ENCODE data around the gene DAB2. TPM values are rescaled to one million over a fixed set of nuclear protein-coding genes. Genes with fewer than 3 reads are reported as not detected.

The DAB2 gene
- polyA plus RNA-seq, 1 donor (not counting 4 experiments of a cell fraction or from before 2014, with no cell fraction given) = 10.4 TPM

DNA sequence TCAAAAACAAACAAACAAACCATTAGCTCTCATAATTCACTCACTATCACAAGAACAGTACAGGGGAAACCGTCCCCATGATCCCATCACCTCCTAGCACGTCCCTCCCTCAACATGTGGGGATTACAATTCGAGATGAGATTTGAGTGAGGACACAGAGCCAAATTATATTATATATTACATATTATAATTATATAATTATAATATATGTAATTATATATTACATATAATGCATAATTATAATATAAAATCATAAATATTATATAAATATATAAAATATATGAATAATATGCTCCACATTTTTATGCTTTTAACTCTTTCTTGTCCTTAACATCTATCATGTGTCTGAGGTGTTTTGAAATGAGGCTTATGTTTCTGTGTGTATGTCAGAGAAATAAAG, 57.1 kb downstream of the DAB2 start:
- Histone ChIP-seq H3K27me3 (ENCODE audit: control insufficient read depth, extremely low read depth, insufficient read depth, low read length) (no peaks in the 10 kb centered on the region), H4K20me1 (ENCODE audit: control insufficient read depth, extremely low read depth, insufficient read depth, low read length) (no peaks in the 10 kb centered on the region), H3K27ac (ENCODE audit: control insufficient read depth, insufficient read depth, low read length) (no peak overlapping the region), H3K4me3 (ENCODE audit: control insufficient read depth in 2 of 3, extremely low read depth in 1 of 3, insufficient read depth in 2 of 3, low read depth in 1 of 3, low read length in 3 of 3) (no peak overlapping the region), H3K4me1 (ENCODE audit: control insufficient read depth, extremely low read depth, insufficient read depth, low read length) (peaks cover 2% of the 10 kb centered on the region), H3K9me1 (ENCODE audit: control insufficient read depth, extremely low read depth, insufficient read depth, low read length) (no peaks in the 10 kb centered on the region), H2AFZ (ENCODE audit: control insufficient read depth, low read length) (no peak overlapping the region), H3K9me3 (ENCODE audit: control insufficient read depth, low read depth, low read length) (no peaks in the 10 kb centered on the region), H3K9ac (ENCODE audit: control insufficient read depth, extremely low read depth, insufficient read depth, low read length) (no peak overlapping the region), H3K79me2 (ENCODE audit: control insufficient read depth, insufficient read depth, low read length) (no peaks in the 10 kb centered on the region), H3K4me2 (ENCODE audit: control insufficient read depth, extremely low read depth, insufficient read depth, low read depth, low read length) (no peak overlapping the region), H3K36me3 (ENCODE audit: control insufficient read depth in 2 of 2, extremely low read depth in 1 of 2, insufficient read depth in 2 of 2, low read length in 2 of 2) (no peaks in the 10 kb centered on the region)
- dilution Hi-C loops (cut with MboI; ENCODE audit: extremely low pct_ligation_motif_present, low sequenced_read_pairs) = no loop called here
- no peak for DNase-seq (ENCODE audit: low read depth, low spot score)
- TF ChIP-seq, protein P1, sequence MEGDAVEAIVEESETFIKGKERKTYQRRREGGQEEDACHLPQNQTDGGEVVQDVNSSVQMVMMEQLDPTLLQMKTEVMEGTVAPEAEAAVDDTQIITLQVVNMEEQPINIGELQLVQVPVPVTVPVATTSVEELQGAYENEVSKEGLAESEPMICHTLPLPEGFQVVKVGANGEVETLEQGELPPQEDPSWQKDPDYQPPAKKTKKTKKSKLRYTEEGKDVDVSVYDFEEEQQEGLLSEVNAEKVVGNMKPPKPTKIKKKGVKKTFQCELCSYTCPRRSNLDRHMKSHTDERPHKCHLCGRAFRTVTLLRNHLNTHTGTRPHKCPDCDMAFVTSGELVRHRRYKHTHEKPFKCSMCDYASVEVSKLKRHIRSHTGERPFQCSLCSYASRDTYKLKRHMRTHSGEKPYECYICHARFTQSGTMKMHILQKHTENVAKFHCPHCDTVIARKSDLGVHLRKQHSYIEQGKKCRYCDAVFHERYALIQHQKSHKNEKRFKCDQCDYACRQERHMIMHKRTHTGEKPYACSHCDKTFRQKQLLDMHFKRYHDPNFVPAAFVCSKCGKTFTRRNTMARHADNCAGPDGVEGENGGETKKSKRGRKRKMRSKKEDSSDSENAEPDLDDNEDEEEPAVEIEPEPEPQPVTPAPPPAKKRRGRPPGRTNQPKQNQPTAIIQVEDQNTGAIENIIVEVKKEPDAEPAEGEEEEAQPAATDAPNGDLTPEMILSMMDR (optimal IDR thresholded peaks at IDR 0.05 in 1 of 3, IDR thresholded peaks at IDR 0.05 in 1 of 3, conservative IDR thresholded peaks at IDR 0.05 in 1 of 3; ENCODE audit: extremely low read depth in 1 of 3, insufficient read depth in 2 of 3, low read length in 3 of 3) = no peak
- no peak for TF ChIP-seq EZH2 (IDR thresholded peaks at IDR 0.05; ENCODE audit: low read length)
- no peak for FAIRE-seq

DNA sequence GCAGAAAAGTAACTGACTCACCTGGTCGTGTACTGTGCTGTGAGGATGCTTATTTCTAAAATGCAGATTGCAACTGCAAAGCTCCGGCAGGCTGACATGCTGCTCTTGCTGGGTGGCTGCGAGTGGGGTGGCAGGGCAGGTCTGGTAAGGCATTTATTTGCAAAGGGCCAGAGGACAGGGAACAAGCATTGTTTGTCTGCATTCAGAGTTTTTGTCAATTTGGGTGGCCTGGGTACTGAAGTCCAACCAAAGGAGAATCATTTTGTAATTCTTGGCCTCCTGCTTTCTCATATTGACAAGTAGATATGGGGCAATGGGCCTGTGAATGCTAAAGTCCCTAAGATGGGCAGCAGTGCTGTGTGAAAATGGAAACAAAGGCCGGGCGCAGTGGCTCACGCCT, 60.4 kb downstream of the DAB2 start, which contains the start of gene C9:
TSS of gene C9 (minus strand) at position 129 of the 400 bp plus-strand sequence. CDS start at position 98, 31 bp downstream.
- DNase-seq (ENCODE audit: low read depth, low spot score) = no peak
- no peak for TF ChIP-seq EZH2 (IDR thresholded peaks at IDR 0.05; ENCODE audit: low read length)
- TF ChIP-seq, protein P1 (optimal IDR thresholded peaks at IDR 0.05 in 1 of 3, IDR thresholded peaks at IDR 0.05 in 1 of 3, conservative IDR thresholded peaks at IDR 0.05 in 1 of 3; ENCODE audit: extremely low read depth in 1 of 3, insufficient read depth in 2 of 3, low read length in 3 of 3) = no peak
- dilution Hi-C loops (cut with MboI; ENCODE audit: extremely low pct_ligation_motif_present, low sequenced_read_pairs) = no loop called here
- Histone ChIP-seq H3K27me3 (ENCODE audit: control insufficient read depth, extremely low read depth, insufficient read depth, low read length) (no peaks in the 10 kb centered on the region), H3K27ac (ENCODE audit: control insufficient read depth, insufficient read depth, low read length) (no peak within 1 kb of the TSS), H3K4me3 (ENCODE audit: control insufficient read depth in 2 of 3, extremely low read depth in 1 of 3, insufficient read depth in 2 of 3, low read depth in 1 of 3, low read length in 3 of 3) (no peak within 1 kb of the TSS), H3K9ac (ENCODE audit: control insufficient read depth, extremely low read depth, insufficient read depth, low read length) (no peak within 1 kb of the TSS), H3K36me3 (ENCODE audit: control insufficient read depth in 2 of 2, extremely low read depth in 1 of 2, insufficient read depth in 2 of 2, low read length in 2 of 2) (no peaks in the 10 kb centered on the region), H3K9me1 (ENCODE audit: control insufficient read depth, extremely low read depth, insufficient read depth, low read length) (no peaks in the 10 kb centered on the region), H3K4me2 (ENCODE audit: control insufficient read depth, extremely low read depth, insufficient read depth, low read depth, low read length) (no peak within 1 kb of the TSS), H2AFZ (ENCODE audit: control insufficient read depth, low read length) (no peak within 1 kb of the TSS), H3K4me1 (ENCODE audit: control insufficient read depth, extremely low read depth, insufficient read depth, low read length) (peaks cover 24% of the 10 kb centered on the region), H4K20me1 (ENCODE audit: control insufficient read depth, extremely low read depth, insufficient read depth, low read length) (no peaks in the 10 kb centered on the region), H3K79me2 (ENCODE audit: control insufficient read depth, insufficient read depth, low read length) (no peaks in the 10 kb centered on the region), H3K9me3 (ENCODE audit: control insufficient read depth, low read depth, low read length) (peaks cover 2% of the 10 kb centered on the region)
- no peak for FAIRE-seq
